Measurements from ENCODE around the gene RBM3. TPM values are rescaled to one million over a fixed set of nuclear protein-coding genes. Genes with fewer than 3 reads are reported as not detected.
"Not testable (repeated sequence)": the region's sequence is repeated elsewhere in the genome, so short reads cannot be mapped to it uniquely, and the experiment has no call there.

Gene RBM3
- total RNA-seq, 2 experiments from 2014 or later, result 351 to 377 TPM

- H3K27ac Mint-ChIP-seq, result peak overlapping the region; percentile 97
- peaks cover 20% of the 10 kb centered on the region for H3K4me1 Mint-ChIP-seq (ENCODE audit: low read depth)
Observed at GRCh38 chrX:48540480-48540879, 33.8 kb upstream of the RBM3 start.

GRCh38 chrX:48541140-48541814 is 33.0 kb upstream of the RBM3 start:
- Histone ChIP-seq H3K9me3 (ENCODE audit: control insufficient read depth in 1 of 2, insufficient read depth in 1 of 2, low read length in 2 of 2) (no peaks in the 10 kb centered on the region), H3K4me3 (ENCODE audit: low read length) (no peak overlapping the region), H3K4me1 (ENCODE audit: insufficient read depth, low read length) (peaks cover 21% of the 10 kb centered on the region), H3K27ac (ENCODE audit: low read depth in 1 of 2, low read length in 2 of 2) (peak overlapping the region; percentile 84 to 95), H3K27me3 (ENCODE audit: control insufficient read depth in 1 of 2, insufficient read depth in 2 of 2, low read length in 2 of 2) (no peaks in the 10 kb centered on the region), H3K36me3 (ENCODE audit: insufficient read depth, low read length) (peaks cover 23% of the 10 kb centered on the region)
- Mint-ChIP-seq H3K4me3 (peak overlapping the region; percentile 93), H3K9me3 (no peaks in the 10 kb centered on the region), H3K36me3 (ENCODE audit: low read depth) (peaks cover 25% of the 10 kb centered on the region), H3K27ac (peak overlapping the region; percentile 97), H3K27me3 (no peaks in the 10 kb centered on the region), H3K4me1 (ENCODE audit: low read depth) (peaks cover 20% of the 10 kb centered on the region)
- DNase-seq (no peak), ATAC-seq (ENCODE audit: poor library complexity) (no peak)
- POLR2A ChIA-PET, result no interaction called here
- CTCF ChIA-PET, result interaction anchor here (1.7 kb wide), 1 partner anchor 72 kb away, joined by 6 read pairs; no protein-coding TSS in a partner anchor
- no peak for TF ChIP-seq CTCF (IDR thresholded peaks at IDR 0.05)
- intact Hi-C loops (cut with DNase I, micrococcal nuclease), result loop anchor here in 1 of 2 experiments (5.0 kb wide), 1 partner anchor 459 kb away; no protein-coding TSS in a partner anchor

More at GRCh38 chrX:48540480-48540879, 33.8 kb upstream of the RBM3 start:
- H3K9me3 ChIP-seq (ENCODE audit: control insufficient read depth in 1 of 2, insufficient read depth in 1 of 2, low read length in 2 of 2), result no peaks in the 10 kb centered on the region
- Mint-ChIP-seq H3K27me3 (no peaks in the 10 kb centered on the region), H3K9me3 (no peaks in the 10 kb centered on the region), H3K4me3 (peak overlapping the region; percentile 93), H3K36me3 (ENCODE audit: low read depth) (peaks cover 23% of the 10 kb centered on the region)
- ChIA-PET CTCF (interaction anchor here (1.1 to 2.1 kb wide), 5 partner anchors 12 to 71 kb away, joined by 3 to 9 read pairs (median 6); partner anchors contain the start of genes EBP and RBM3), POLR2A (interaction anchor here (0.6 to 2.9 kb wide), 15 partner anchors 10 to 728 kb away, joined by 3 to 101 read pairs (median 6); partner anchors contain the start of genes CCDC22, EBP, HDAC6 and OTUD5)
- H3K36me3 ChIP-seq (ENCODE audit: insufficient read depth, low read length), result peaks cover 19% of the 10 kb centered on the region
- H3K27ac ChIP-seq (ENCODE audit: low read depth in 1 of 2, low read length in 2 of 2), result peak overlapping the region; percentile 84 to 95
- peaks cover 21% of the 10 kb centered on the region for H3K4me1 ChIP-seq (ENCODE audit: insufficient read depth, low read length)
- no peak for TF ChIP-seq CTCF (IDR thresholded peaks at IDR 0.05)
- H3K4me3 ChIP-seq (ENCODE audit: low read length), result peak overlapping the region; percentile 74
- ATAC-seq (ENCODE audit: poor library complexity) (no peak), DNase-seq (peak in 2 of 14 experiments; percentile 22 to 30)
- intact Hi-C loops (cut with DNase I, micrococcal nuclease), result loop anchor here in 1 of 2 experiments (5.0 kb wide), 1 partner anchor 458 kb away; no protein-coding TSS in a partner anchor
- no peaks in the 10 kb centered on the region for H3K27me3 ChIP-seq (ENCODE audit: control insufficient read depth in 1 of 2, insufficient read depth in 2 of 2, low read length in 2 of 2)

- CTCF ChIA-PET, result no interaction called here
- Histone ChIP-seq H3K27ac (ENCODE audit: low read depth in 1 of 2, low read length in 2 of 2) (no peak overlapping the region), H3K4me3 (ENCODE audit: low read length) (no peak overlapping the region), H3K4me1 (ENCODE audit: insufficient read depth, low read length) (no peaks in the 10 kb centered on the region), H3K27me3 (ENCODE audit: control insufficient read depth in 1 of 2, insufficient read depth in 2 of 2, low read length in 2 of 2) (no peaks in the 10 kb centered on the region), H3K36me3 (ENCODE audit: insufficient read depth, low read length) (peaks cover 27% of the 10 kb centered on the region), H3K9me3 (ENCODE audit: control insufficient read depth in 1 of 2, insufficient read depth in 1 of 2, low read length in 2 of 2) (no peaks in the 10 kb centered on the region)
- no peak for ATAC-seq (ENCODE audit: poor library complexity)
- Mint-ChIP-seq H3K27ac (no peak overlapping the region), H3K36me3 (ENCODE audit: low read depth) (peaks cover 31% of the 10 kb centered on the region), H3K4me3 (no peak overlapping the region), H3K27me3 (no peaks in the 10 kb centered on the region), H3K4me1 (ENCODE audit: low read depth) (no peaks in the 10 kb centered on the region), H3K9me3 (no peaks in the 10 kb centered on the region)
- intact Hi-C loops (cut with DNase I, micrococcal nuclease), result no loop called here
- no peak for TF ChIP-seq CTCF (IDR thresholded peaks at IDR 0.05)
- POLR2A ChIA-PET, result interaction anchor here (1.2 to 2.5 kb wide), 2 partner anchors 9 to 25 kb away, joined by 3 to 8 read pairs; partner anchors contain the start of genes RBM3 and TBC1D25
- no peak for DNase-seq
Observed at GRCh38 chrX:48548871-48549270, 25.4 kb upstream of the RBM3 start.

GRCh38 chrX:48555731-48556325 is 18.5 kb upstream of the RBM3 start:
- intact Hi-C loops (cut with DNase I, micrococcal nuclease); H3K4me1 ChIP-seq (ENCODE audit: insufficient read depth, low read length); POLR2A ChIA-PET; H3K4me1 Mint-ChIP-seq (ENCODE audit: low read depth); DNase-seq; H3K27ac ChIP-seq (ENCODE audit: low read depth in 1 of 2, low read length in 2 of 2); H3K9me3 Mint-ChIP-seq; H3K9me3 ChIP-seq (ENCODE audit: control insufficient read depth in 1 of 2, insufficient read depth in 1 of 2, low read length in 2 of 2); ATAC-seq (ENCODE audit: poor library complexity); H3K4me3 ChIP-seq (ENCODE audit: low read length); H3K4me3 Mint-ChIP-seq; CTCF ChIA-PET; H3K27ac Mint-ChIP-seq; H3K27me3 Mint-ChIP-seq; H3K27me3 ChIP-seq (ENCODE audit: control insufficient read depth in 1 of 2, insufficient read depth in 2 of 2, low read length in 2 of 2): not testable (repeated sequence)
- H3K36me3 Mint-ChIP-seq (ENCODE audit: low read depth), result peaks cover 51% of the 10 kb centered on the region
- peaks cover 40% of the 10 kb centered on the region for H3K36me3 ChIP-seq (ENCODE audit: insufficient read depth, low read length)

Measured in CD4-positive, alpha-beta T cell (primary cell).